ENCODE results near the gene NTM. TPM values are rescaled to one million over a fixed set of nuclear protein-coding genes. Genes with fewer than 3 reads are reported as not detected.

Gene NTM
- total and polyA plus RNA-seq, 7 donors: 0.07 to 1.1 (median 0.22) TPM; not detected in 2

GRCh38 chr11:131855320-131855719, 484.9 kb downstream of the NTM start:
- TF ChIP-seq, protein P1, sequence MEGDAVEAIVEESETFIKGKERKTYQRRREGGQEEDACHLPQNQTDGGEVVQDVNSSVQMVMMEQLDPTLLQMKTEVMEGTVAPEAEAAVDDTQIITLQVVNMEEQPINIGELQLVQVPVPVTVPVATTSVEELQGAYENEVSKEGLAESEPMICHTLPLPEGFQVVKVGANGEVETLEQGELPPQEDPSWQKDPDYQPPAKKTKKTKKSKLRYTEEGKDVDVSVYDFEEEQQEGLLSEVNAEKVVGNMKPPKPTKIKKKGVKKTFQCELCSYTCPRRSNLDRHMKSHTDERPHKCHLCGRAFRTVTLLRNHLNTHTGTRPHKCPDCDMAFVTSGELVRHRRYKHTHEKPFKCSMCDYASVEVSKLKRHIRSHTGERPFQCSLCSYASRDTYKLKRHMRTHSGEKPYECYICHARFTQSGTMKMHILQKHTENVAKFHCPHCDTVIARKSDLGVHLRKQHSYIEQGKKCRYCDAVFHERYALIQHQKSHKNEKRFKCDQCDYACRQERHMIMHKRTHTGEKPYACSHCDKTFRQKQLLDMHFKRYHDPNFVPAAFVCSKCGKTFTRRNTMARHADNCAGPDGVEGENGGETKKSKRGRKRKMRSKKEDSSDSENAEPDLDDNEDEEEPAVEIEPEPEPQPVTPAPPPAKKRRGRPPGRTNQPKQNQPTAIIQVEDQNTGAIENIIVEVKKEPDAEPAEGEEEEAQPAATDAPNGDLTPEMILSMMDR (IDR thresholded peaks at IDR 0.05): no peak
- intact Hi-C loops (cut with DNase I): loop anchor here in 1 of 2 donors (10.0 kb wide), 1 partner anchor 1529 kb away; no protein-coding TSS in a partner anchor
- no peak overlapping the region for H3K4me3 ChIP-seq
- peaks cover 0 to 2% (median 0%) of the 10 kb centered on the region in 3 donors for H3K27me3 ChIP-seq (ENCODE audit: insufficient read depth in 3 of 3, low read length in 2 of 3)
- DNase-seq (no peak), ATAC-seq (no peak)
- no peaks in the 10 kb centered on the region for H3K36me3 ChIP-seq (ENCODE audit: insufficient read depth in 1 of 2, low read depth in 1 of 2)
- H3K9me3 ChIP-seq: no peaks in the 10 kb centered on the region
- H3K27ac ChIP-seq: no peak overlapping the region
- no peaks in the 10 kb centered on the region for H3K4me1 ChIP-seq

DNA sequence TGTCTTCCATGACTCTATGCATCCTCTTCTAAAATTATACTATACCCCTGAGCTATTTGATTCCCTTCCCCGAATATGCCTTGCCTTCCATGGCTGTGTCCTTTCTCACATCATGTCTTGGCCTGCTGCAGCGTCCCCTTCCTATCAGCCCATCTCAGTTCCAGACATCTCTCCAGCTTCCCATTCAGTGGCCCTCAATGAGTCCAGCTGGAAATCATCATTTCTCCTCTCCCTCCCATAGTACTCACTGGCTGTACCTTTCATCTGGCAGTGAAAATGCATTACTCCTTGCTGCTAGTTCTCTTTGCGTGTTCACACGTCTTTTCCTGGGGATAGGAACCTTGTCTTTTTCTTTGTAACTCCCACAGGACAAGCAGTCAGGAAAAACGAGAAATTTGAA, 486.8 kb downstream of the NTM start:
- peaks cover 0 to 2% (median 0%) of the 10 kb centered on the region in 3 donors for H3K27me3 ChIP-seq (ENCODE audit: insufficient read depth in 3 of 3, low read length in 2 of 3)
- no peak for DNase-seq
- WGBS, 3 donors: 76 to 78% (median 77%) methylated on average over 5 of the region's 5 CpGs
- H3K4me1 ChIP-seq: no peaks in the 10 kb centered on the region
- no peaks in the 10 kb centered on the region for H3K36me3 ChIP-seq (ENCODE audit: insufficient read depth in 1 of 2, low read depth in 1 of 2)
- TF ChIP-seq, protein P1 (IDR thresholded peaks at IDR 0.05): no peak
- H3K9me3 ChIP-seq: no peaks in the 10 kb centered on the region
- no peak for ATAC-seq
- no peak overlapping the region for H3K4me3 ChIP-seq
- no peak overlapping the region for H3K27ac ChIP-seq
- intact Hi-C loops (cut with DNase I): loop anchor here in 1 of 2 donors (10.0 kb wide), 1 partner anchor 1528 kb away; no protein-coding TSS in a partner anchor

GRCh38 chr11:131858505-131858904, 488.1 kb downstream of the NTM start:
- 53 to 57% (median 55%) methylated on average over 11 of the region's 11 CpGs for WGBS, 3 donors
- Histone ChIP-seq H3K9me3 (no peaks in the 10 kb centered on the region), H3K4me1 (no peaks in the 10 kb centered on the region), H3K4me3 (no peak overlapping the region), H3K27ac (no peak overlapping the region), H3K36me3 (ENCODE audit: insufficient read depth in 1 of 2, low read depth in 1 of 2) (no peaks in the 10 kb centered on the region), H3K27me3 (ENCODE audit: insufficient read depth in 3 of 3, low read length in 2 of 3) (no peaks in the 10 kb centered on the region)
- ATAC-seq (no peak), DNase-seq (no peak)
- intact Hi-C loops (cut with DNase I): loop anchor here in 1 of 2 donors (10.0 kb wide), 1 partner anchor 1526 kb away; no protein-coding TSS in a partner anchor
- TF ChIP-seq, protein P1 (IDR thresholded peaks at IDR 0.05): no peak

DNA sequence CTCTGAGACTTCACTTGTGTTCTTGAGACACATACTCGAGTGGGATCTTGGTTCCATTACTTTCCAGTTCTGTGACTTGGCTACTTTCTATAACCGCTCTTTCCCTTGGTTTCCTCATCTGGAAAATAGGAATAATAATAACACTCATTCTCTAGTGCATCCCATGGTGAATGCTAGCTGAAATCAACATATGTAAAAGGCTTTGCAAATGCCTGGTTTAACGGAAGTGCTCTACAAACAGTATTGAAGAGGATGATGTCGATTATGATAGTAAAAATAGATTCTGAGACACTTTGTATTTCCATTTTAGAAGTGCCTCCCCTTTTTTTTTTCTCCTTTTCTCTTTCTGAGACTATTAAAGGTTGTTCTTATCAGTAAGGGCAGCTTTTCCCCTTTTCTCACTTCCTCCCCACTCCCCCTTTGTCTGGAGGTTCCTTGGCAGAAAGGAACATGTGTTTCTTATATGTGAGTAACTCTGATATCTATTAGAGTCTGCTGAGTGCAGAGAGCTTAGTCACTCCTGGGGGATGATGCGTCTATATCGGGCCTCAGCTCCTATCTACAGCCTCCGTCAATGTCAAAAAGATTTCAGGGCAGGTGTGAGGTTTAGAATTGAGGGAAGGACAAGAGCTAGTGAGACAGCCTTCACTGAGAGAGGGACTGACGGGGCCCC, 489.3 kb downstream of the NTM start:
- no peak overlapping the region for H3K27ac ChIP-seq
- DNase-seq (no peak), ATAC-seq (no peak)
- no peak overlapping the region for H3K4me3 ChIP-seq
- H3K9me3 ChIP-seq: no peaks in the 10 kb centered on the region
- no peaks in the 10 kb centered on the region for H3K4me1 ChIP-seq
- 73 to 80% (median 79%) methylated on average over 8 of the region's 8 CpGs for WGBS, 3 donors
- intact Hi-C loops (cut with DNase I): loop anchor here (10.0 kb wide), 2 partner anchors 265 to 1525 kb away; no protein-coding TSS in a partner anchor
- no peaks in the 10 kb centered on the region for H3K36me3 ChIP-seq (ENCODE audit: insufficient read depth in 1 of 2, low read depth in 1 of 2)
- no peaks in the 10 kb centered on the region for H3K27me3 ChIP-seq (ENCODE audit: insufficient read depth in 3 of 3, low read length in 2 of 3)
- TF ChIP-seq, protein P1 (IDR thresholded peaks at IDR 0.05): no peak

All from psoas muscle (tissue), 8 donors.